ENCODE results near the gene SLC37A1. TPM values are rescaled to one million over a fixed set of nuclear protein-coding genes. Genes with fewer than 3 reads are reported as not detected.

SLC37A1 gene
- total RNA-seq, 1 donor from 2014 or later: 60.2 TPM

DNA sequence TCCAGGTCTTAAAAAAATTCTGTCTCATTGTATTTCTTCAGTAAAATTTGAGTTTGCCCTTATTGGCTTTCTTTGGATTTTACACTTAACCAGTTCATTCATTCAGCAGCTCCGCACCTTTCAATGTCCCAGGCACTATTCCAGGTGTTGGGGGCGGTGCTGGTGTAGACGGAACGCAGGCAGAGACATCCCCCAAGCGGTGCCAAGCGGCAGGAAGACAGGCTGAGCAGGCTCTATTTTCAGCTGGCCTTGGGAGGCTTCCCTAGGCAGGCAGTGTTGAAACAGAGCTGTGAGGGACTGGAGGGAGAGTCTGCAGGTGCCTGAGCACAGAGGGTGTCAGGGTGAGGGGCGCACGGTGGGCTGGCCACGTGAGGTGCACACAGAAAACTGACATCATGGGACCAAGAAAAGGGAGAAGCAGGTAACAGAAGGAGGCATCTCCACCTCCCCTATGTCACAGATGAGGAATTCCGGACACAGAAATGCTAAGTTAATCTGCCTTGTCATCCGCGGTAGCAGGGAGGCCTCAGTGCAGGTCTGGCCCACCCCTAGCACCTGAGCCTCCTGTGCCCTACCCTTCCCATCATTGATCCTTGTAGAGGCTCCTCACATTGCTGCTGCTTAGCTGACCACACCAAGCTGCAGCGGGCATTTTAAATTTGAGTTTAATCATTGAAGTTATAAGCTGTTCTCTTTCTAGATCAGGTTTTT lies 40.8 kb downstream of the SLC37A1 start:
- Mint-ChIP-seq H3K4me3 (ENCODE audit: low read depth) (no peak overlapping the region), H3K27ac (peak overlapping the region; percentile 62), H3K4me1 (ENCODE audit: low read depth) (peaks cover 4% of the 10 kb centered on the region), H3K9me3 (ENCODE audit: low read depth) (peaks cover 3% of the 10 kb centered on the region), H3K36me3 (ENCODE audit: insufficient read depth) (peaks cover 38% of the 10 kb centered on the region), H3K27me3 (no peaks in the 10 kb centered on the region)
- TF ChIP-seq CTCF (IDR thresholded peaks at IDR 0.05; ENCODE audit: unreplicated experiment): no peak
- no peak for DNase-seq (ENCODE audit: low spot score, unreplicated experiment)

GRCh38 chr21:42555756-42556438 lies 42.2 kb downstream of the SLC37A1 start:
- H3K36me3 Mint-ChIP-seq (ENCODE audit: insufficient read depth): peaks cover 34% of the 10 kb centered on the region
- no peaks in the 10 kb centered on the region for H3K27me3 Mint-ChIP-seq
- peak overlapping the region; percentile 20 for H3K27ac Mint-ChIP-seq
- H3K9me3 Mint-ChIP-seq (ENCODE audit: low read depth): peaks cover 3% of the 10 kb centered on the region
- no peak for TF ChIP-seq CTCF (IDR thresholded peaks at IDR 0.05; ENCODE audit: unreplicated experiment)
- no peaks in the 10 kb centered on the region for H3K4me1 Mint-ChIP-seq (ENCODE audit: low read depth)
- DNase-seq (ENCODE audit: low spot score, unreplicated experiment): no peak
- no peak overlapping the region for H3K4me3 Mint-ChIP-seq (ENCODE audit: low read depth)

- no peak overlapping the region for H3K4me3 Mint-ChIP-seq (ENCODE audit: low read depth)
- no peak for TF ChIP-seq CTCF (IDR thresholded peaks at IDR 0.05; ENCODE audit: unreplicated experiment)
- no peaks in the 10 kb centered on the region for H3K4me1 Mint-ChIP-seq (ENCODE audit: low read depth)
- DNase-seq (ENCODE audit: low spot score, unreplicated experiment): no peak
- peaks cover 34% of the 10 kb centered on the region for H3K36me3 Mint-ChIP-seq (ENCODE audit: insufficient read depth)
- no peak overlapping the region for H3K27ac Mint-ChIP-seq
- no peaks in the 10 kb centered on the region for H3K9me3 Mint-ChIP-seq (ENCODE audit: low read depth)
- H3K27me3 Mint-ChIP-seq: no peaks in the 10 kb centered on the region
Measured at GRCh38 chr21:42556476-42556875, 42.8 kb downstream of the SLC37A1 start.

GRCh38 chr21:42556960-42557359 lies 43.3 kb downstream of the SLC37A1 start:
- H3K36me3 Mint-ChIP-seq (ENCODE audit: insufficient read depth): peaks cover 34% of the 10 kb centered on the region

DNA sequence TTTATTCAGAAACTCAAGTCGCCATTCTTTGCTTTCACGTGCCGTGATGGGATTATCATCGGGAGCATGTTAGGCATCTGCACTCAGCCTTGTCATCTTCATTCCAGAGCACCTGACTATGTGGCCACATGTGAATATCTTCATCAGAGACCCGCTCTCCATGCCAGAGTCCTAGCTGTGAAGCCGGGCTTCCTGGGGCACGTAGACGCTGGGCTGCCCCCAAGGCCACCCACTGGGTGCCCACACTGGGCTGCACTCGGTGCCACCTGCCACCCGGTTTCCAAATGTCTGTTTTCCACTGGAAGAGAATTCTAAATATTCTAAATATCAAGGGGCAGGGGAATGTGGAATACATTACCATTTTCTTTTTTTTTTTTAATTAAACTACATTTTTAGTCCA lies 43.8 kb downstream of the SLC37A1 start:
- H3K9me3 Mint-ChIP-seq (ENCODE audit: low read depth): no peaks in the 10 kb centered on the region
- no peaks in the 10 kb centered on the region for H3K4me1 Mint-ChIP-seq (ENCODE audit: low read depth)
- H3K27ac Mint-ChIP-seq: no peak overlapping the region
- no peak for TF ChIP-seq CTCF (IDR thresholded peaks at IDR 0.05; ENCODE audit: unreplicated experiment)
- DNase-seq (ENCODE audit: low spot score, unreplicated experiment): no peak
- no peak overlapping the region for H3K4me3 Mint-ChIP-seq (ENCODE audit: low read depth)
- no peaks in the 10 kb centered on the region for H3K27me3 Mint-ChIP-seq
- H3K36me3 Mint-ChIP-seq (ENCODE audit: insufficient read depth): peaks cover 37% of the 10 kb centered on the region

More at GRCh38 chr21:42556960-42557359, 43.3 kb downstream of the SLC37A1 start:
- H3K4me1 Mint-ChIP-seq (ENCODE audit: low read depth): no peaks in the 10 kb centered on the region
- no peaks in the 10 kb centered on the region for H3K27me3 Mint-ChIP-seq
- no peak overlapping the region for H3K4me3 Mint-ChIP-seq (ENCODE audit: low read depth)
- DNase-seq (ENCODE audit: low spot score, unreplicated experiment): no peak
- no peak overlapping the region for H3K27ac Mint-ChIP-seq
- no peaks in the 10 kb centered on the region for H3K9me3 Mint-ChIP-seq (ENCODE audit: low read depth)
- no peak for TF ChIP-seq CTCF (IDR thresholded peaks at IDR 0.05; ENCODE audit: unreplicated experiment)
